KOPT-K1 (cell line): ENCODE measurements around the gene FAM83C.

Experiments
- H3K27ac ChIP-seq: fragments of 200-600 bp; sonication (generic); 2 replicates; pipeline ENCODE4 v1.5.1; 2016; ENCODE audit warnings: antibody characterized with exemption, mild to moderate bottlenecking, low read depth, low read length; ENCODE audit not compliant: poor library complexity, severe bottlenecking
- H3K36me3 ChIP-seq: fragments of 200-600 bp; sonication (generic); 2 replicates; pipeline ENCODE4 v1.5.1; 2017; ENCODE audit warnings: antibody characterized with exemption, mild to moderate bottlenecking, low read length, moderate library complexity; ENCODE audit not compliant: insufficient read depth
- H3K9me3 ChIP-seq: fragments of 200-600 bp; sonication (generic); 2 replicates; pipeline ENCODE4 v1.5.1; 2017; ENCODE audit warnings: antibody characterized with exemption, low read length, mild to moderate bottlenecking; ENCODE audit not compliant: insufficient read depth, poor library complexity, severe bottlenecking

Gene FAM83C

GRCh38 chr20:35284992-35285805 lies 7.0 kb downstream of the FAM83C start:
- Histone ChIP-seq H3K9me3 (no peaks in the 10 kb centered on the region), H3K36me3 (peaks cover 25% of the 10 kb centered on the region), H3K27ac (peak overlapping the region; percentile 66)

- Histone ChIP-seq H3K27ac (peak within 1 kb of the TSS; percentile 66), H3K36me3 (peaks cover 33% of the 10 kb centered on the region), H3K9me3 (no peaks in the 10 kb centered on the region)
Observed at GRCh38 chr20:35284267-35284991, 7.8 kb downstream of the FAM83C start, which contains the start of gene EIF6. Gene EIF6 (minus strand): TSS chr20:35284772. CDS start chr20:35284487, 285 bp downstream.

- H3K9me3 ChIP-seq, result no peaks in the 10 kb centered on the region
- H3K36me3 ChIP-seq, result peaks cover 40% of the 10 kb centered on the region
- peak overlapping the region; percentile 66 for H3K27ac ChIP-seq
Observed at GRCh38 chr20:35283441-35284266, 8.6 kb downstream of the FAM83C start.

GRCh38 chr20:35281506-35282101 lies 10.6 kb downstream of the FAM83C start:
- no peaks in the 10 kb centered on the region for H3K9me3 ChIP-seq
- H3K36me3 ChIP-seq, result peaks cover 45% of the 10 kb centered on the region
- no peak overlapping the region for H3K27ac ChIP-seq

- Histone ChIP-seq H3K9me3 (no peaks in the 10 kb centered on the region), H3K27ac (no peak overlapping the region), H3K36me3 (peaks cover 56% of the 10 kb centered on the region)
Observed at GRCh38 chr20:35280523-35280922, 11.7 kb downstream of the FAM83C start.

- H3K36me3 ChIP-seq, result peaks cover 64% of the 10 kb centered on the region
- no peaks in the 10 kb centered on the region for H3K9me3 ChIP-seq
- H3K27ac ChIP-seq, result no peak overlapping the region
Observed at GRCh38 chr20:35279533-35280174, 12.6 kb downstream of the FAM83C start.

GRCh38 chr20:35279040-35279439 lies 13.2 kb downstream of the FAM83C start:
- Histone ChIP-seq H3K36me3 (peaks cover 64% of the 10 kb centered on the region), H3K27ac (no peak overlapping the region), H3K9me3 (no peaks in the 10 kb centered on the region)

- Histone ChIP-seq H3K9me3 (no peaks in the 10 kb centered on the region), H3K27ac (peak within 1 kb of the TSS; percentile 72), H3K36me3 (peaks cover 64% of the 10 kb centered on the region)
Observed at GRCh38 chr20:35277531-35278395, 14.5 kb downstream of the FAM83C start, which contains the start of gene MMP24OS. Gene MMP24OS (minus strand): TSS chr20:35278122. CDS start chr20:35277929, 193 bp downstream.

- no peaks in the 10 kb centered on the region for H3K9me3 ChIP-seq
- H3K36me3 ChIP-seq, result peaks cover 58% of the 10 kb centered on the region
- H3K27ac ChIP-seq, result peak overlapping the region; percentile 72
Observed at GRCh38 chr20:35277127-35277526, 15.1 kb downstream of the FAM83C start.

- no peaks in the 10 kb centered on the region for H3K9me3 ChIP-seq
- no peak overlapping the region for H3K27ac ChIP-seq
- peaks cover 51% of the 10 kb centered on the region for H3K36me3 ChIP-seq
Observed at GRCh38 chr20:35276408-35276807, 15.8 kb downstream of the FAM83C start.

- Histone ChIP-seq H3K36me3 (peaks cover 45% of the 10 kb centered on the region), H3K9me3 (no peaks in the 10 kb centered on the region), H3K27ac (no peak overlapping the region)
Observed at GRCh38 chr20:35275741-35276251, 16.4 kb downstream of the FAM83C start.

GRCh38 chr20:35274172-35275092 lies 17.8 kb downstream of the FAM83C start:
- H3K27ac ChIP-seq, result no peak overlapping the region
- H3K36me3 ChIP-seq, result peaks cover 31% of the 10 kb centered on the region; the same call in 1 of the 2 replicates
- no peaks in the 10 kb centered on the region for H3K9me3 ChIP-seq
